ENCODE data around the gene MIB2.

GRCh38 chr1:1626207-1627141, 11.2 kb downstream of the MIB2 start:
- TF ChIP-seq RAD21 (IDR thresholded peaks at IDR 0.05; ENCODE audit: low read length) (no peak), CTCF (conservative IDR thresholded peaks at IDR 0.05; ENCODE audit: low read depth, low read length) (no peak), USF2 (IDR thresholded peaks at IDR 0.05; ENCODE audit: low read depth, low read length) (no peak), POLR2A (IDR thresholded peaks at IDR 0.05; ENCODE audit: low read depth, low read length) (no peak), ELK1 (IDR thresholded peaks at IDR 0.05; ENCODE audit: borderline replicate concordance, low read depth, low read length) (no peak), NFE2L2 (IDR thresholded peaks at IDR 0.05; ENCODE audit: low read depth, low read length) (no peak), FOS (IDR thresholded peaks at IDR 0.05; ENCODE audit: low read depth, low read length) (no peak), RCOR1 (IDR thresholded peaks at IDR 0.05; ENCODE audit: insufficient replicate concordance, low read length) (no peak)
